Measurements from ENCODE around the gene MYO5A.

DNA sequence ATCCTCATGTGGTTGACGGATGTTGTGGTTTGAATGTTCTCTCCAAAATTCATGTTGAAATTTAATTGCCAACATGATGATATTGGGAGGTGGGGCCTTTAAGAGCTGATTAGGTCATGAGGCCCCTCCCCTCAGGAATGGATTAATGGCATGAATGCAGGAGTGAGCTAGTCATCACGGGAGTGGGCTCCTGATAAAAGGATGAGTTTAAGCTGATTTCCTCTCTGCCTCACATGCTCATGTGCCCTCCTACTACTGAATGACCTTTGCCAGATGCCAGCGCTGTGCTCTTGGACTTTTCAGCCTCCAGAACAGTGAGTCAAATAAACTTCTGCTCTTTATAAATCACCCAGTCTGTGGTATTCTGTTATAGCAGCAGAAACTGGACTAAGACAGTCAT, 111.2 kb downstream of the MYO5A start:
- TF ChIP-seq CTCF (IDR thresholded peaks at IDR 0.05) (no peak), POLR2A (IDR thresholded peaks at IDR 0.05; ENCODE audit: low read depth) (no peak)
